Stimulated activated CD4-positive, alpha-beta T cell treated with anti-CD3 and anti-CD28 coated beads, Interleukin-15, amount 100 ng/mL, for 1 hour (primary cell): ENCODE data around the gene SGMS1.
"Not testable (repeated sequence)": the region's sequence is repeated elsewhere in the genome, so short reads cannot be mapped to it uniquely, and the experiment has no call there.

Experiments
- DNase-seq, 2 donors: peaks; one replicate each; pipeline ENCODE4 v3.0.0-alpha.2; 2020; ENCODE audit warnings: low read depth in 1 of 2, low spot score in 1 of 2

SGMS1 gene

GRCh38 chr10:50511492-50512213 is 112.1 kb downstream of the SGMS1 start:
- no peak for DNase-seq

GRCh38 chr10:50510517-50511473 is 113.0 kb downstream of the SGMS1 start:
- no peak for DNase-seq

- no peak for DNase-seq
Measured at GRCh38 chr10:50508315-50509051, 115.3 kb downstream of the SGMS1 start.

GRCh38 chr10:50506861-50507573 is 116.7 kb downstream of the SGMS1 start:
- no peak for DNase-seq

GRCh38 chr10:50504389-50504788 is 119.4 kb downstream of the SGMS1 start:
- no peak for DNase-seq

- no peak for DNase-seq
Measured at GRCh38 chr10:50503661-50504320, 120.0 kb downstream of the SGMS1 start.

GRCh38 chr10:50503156-50503555 is 120.6 kb downstream of the SGMS1 start:
- not testable (repeated sequence) for DNase-seq

GRCh38 chr10:50501924-50502452 is 121.8 kb downstream of the SGMS1 start:
- no peak for DNase-seq

- DNase-seq, result no peak
Measured at GRCh38 chr10:50501478-50501877, 122.3 kb downstream of the SGMS1 start.

GRCh38 chr10:50498465-50498864 is 125.3 kb downstream of the SGMS1 start:
- DNase-seq, result no peak

- no peak for DNase-seq
Measured at GRCh38 chr10:50497758-50498157, 126.0 kb downstream of the SGMS1 start.

GRCh38 chr10:50496228-50496627 is 127.5 kb downstream of the SGMS1 start:
- no peak for DNase-seq

- DNase-seq, result no peak
Measured at GRCh38 chr10:50490241-50490640, 133.5 kb downstream of the SGMS1 start.

- not testable (repeated sequence) for DNase-seq
Measured at GRCh38 chr10:50484550-50484949, 139.2 kb downstream of the SGMS1 start.

GRCh38 chr10:50480054-50481007 is 143.4 kb downstream of the SGMS1 start:
- no peak for DNase-seq

- no peak for DNase-seq
Measured at GRCh38 chr10:50477287-50478203, 146.2 kb downstream of the SGMS1 start.

- no peak for DNase-seq
Measured at GRCh38 chr10:50473756-50474155, 150.0 kb downstream of the SGMS1 start.

- no peak for DNase-seq
Measured at GRCh38 chr10:50472914-50473313, 150.8 kb downstream of the SGMS1 start.
